H54 (cell line): ENCODE results near the gene CLIP2.
A peak's percentile ranks its signal among the peaks of the same experiment; 100 is the strongest.
"Not testable (repeated sequence)": the region's sequence is repeated elsewhere in the genome, so short reads cannot be mapped to it uniquely, and the experiment has no call there.

Experiments used
- DNase-seq: peaks from one replicate; pipeline ENCODE4 v3.0.0; 2011; ENCODE audit warnings: low spot score, mixed read lengths; ENCODE audit not compliant: insufficient read length
- FAIRE-seq: peaks from 3 replicates; lab custom pipeline; 2011; peaks lifted over from hg19 to GRCh38; lab: Jason Lieb, UNC
- POLR2A ChIP-seq: IDR thresholded peaks from 2 replicates; pipeline ENCODE4 v1.6.1; 2011; ENCODE audit warnings: low read depth, mild to moderate bottlenecking, low read length

CLIP2 gene

GRCh38 chr7:74395745-74396311, 106.6 kb downstream of the CLIP2 start:
- no peak for TF ChIP-seq POLR2A
- FAIRE-seq (no peak), DNase-seq (no peak)

DNA sequence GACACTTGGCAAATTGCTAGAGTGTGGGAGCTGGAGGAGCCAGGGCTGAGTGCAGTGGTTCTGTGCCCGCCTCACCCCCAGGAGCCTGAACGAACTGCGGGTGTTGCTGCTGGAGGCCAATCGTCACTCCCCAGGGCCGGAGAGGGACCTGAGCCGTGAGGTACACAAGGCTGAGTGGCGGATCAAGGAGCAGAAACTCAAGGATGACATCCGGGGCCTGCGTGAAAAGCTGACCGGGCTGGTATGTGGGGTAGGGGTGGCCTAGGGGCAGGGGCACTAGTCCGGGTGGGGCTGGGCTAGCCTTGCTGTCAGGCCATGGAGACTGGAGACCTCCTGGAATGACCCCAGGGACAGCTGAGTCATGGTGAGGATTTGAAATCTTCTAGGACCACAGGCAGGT, 107.8 kb downstream of the CLIP2 start:
- FAIRE-seq (no peak), DNase-seq (no peak)
- TF ChIP-seq POLR2A, result no peak

- no peak for TF ChIP-seq POLR2A
- no peak for FAIRE-seq
- DNase-seq, result no peak
These were observed 109.2 kb downstream of the CLIP2 start for GRCh38 chr7:74398426-74398825.

GRCh38 chr7:74399006-74399405, 109.8 kb downstream of the CLIP2 start:
- DNase-seq (no peak), FAIRE-seq (no peak)
- TF ChIP-seq POLR2A, result no peak

DNA sequence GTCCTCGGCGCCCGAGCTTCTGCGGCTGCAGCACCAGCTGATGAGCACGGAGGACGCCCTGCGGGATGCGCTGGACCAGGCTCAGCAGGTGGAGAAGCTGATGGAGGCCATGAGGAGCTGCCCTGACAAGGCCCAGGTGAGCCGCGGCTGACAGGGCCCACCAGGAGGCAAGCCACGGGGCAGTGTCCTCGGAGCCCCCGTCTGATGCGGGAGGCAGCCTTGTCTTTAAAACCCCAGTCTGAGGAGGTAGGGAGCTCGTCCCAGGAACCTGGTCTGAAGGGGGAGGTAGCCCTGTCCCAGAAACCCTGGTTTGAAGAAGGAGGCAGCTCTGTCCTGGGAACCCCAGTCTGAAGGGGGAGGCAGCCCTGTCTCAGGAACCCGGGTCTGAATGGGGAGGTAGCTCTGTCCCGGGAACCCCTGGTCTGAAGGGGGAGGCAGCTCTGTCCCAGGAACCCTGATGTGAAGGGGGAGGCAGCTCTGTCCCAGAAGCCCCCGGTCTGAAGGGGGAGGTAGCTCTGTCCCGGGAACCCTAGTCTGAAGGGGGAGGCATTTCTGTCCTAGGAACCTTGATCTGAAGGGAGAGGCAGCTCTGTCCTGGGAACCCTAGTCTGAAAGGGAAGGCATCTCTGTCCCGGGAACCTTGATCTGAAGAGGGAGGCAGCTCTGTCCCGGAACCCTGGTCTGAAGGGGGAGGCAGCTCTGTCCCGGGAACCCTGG, 111.4 kb downstream of the CLIP2 start:
- FAIRE-seq (no peak), DNase-seq (no peak)
- no peak for TF ChIP-seq POLR2A

- FAIRE-seq (no peak), DNase-seq (peak; percentile 67)
- TF ChIP-seq POLR2A, result no peak
These were observed 112.1 kb downstream of the CLIP2 start for GRCh38 chr7:74401137-74401859.

- not testable (repeated sequence) for FAIRE-seq
These were observed 113.5 kb downstream of the CLIP2 start for GRCh38 chr7:74402668-74403067.

DNA sequence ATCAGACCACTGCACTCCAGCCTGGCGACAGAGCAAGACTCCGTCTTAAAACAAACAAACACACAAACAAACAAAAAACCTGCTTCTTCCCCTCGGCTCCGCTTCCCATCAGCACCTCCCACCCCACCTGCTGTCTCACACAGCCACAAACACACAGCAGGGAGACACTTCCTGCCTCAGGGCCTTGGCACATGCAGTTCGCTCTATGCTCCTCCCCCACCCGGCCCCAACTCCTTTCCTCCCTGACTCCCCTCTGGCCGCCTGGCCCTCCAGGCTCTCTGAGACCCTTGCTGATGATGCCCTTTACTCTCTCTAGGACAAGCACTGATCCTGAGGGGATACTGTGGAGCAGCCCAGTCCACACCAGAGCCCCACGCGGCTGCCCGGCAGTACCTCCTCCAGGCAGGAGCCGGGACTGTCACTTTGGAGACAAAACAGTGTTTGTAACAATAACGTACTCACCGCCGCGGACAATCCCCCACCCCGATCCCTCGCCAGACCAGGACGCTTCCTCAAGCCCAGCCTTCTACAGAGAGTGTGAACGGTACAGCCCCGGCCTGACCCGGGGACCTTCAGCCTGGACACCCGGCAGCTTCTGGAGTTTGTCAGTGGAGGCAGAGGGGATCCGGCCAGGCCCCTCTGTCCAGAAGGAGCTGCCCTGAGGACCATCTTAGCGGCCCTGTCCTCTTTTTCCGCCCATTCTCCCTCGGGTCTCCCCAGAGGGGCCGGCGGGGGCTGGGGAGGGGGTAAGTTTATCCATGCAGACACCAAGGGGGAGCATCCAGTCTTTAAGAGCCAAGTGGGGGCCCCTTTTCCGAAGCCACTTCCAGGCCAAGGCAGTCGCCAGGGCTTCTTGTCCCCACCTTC, 114.5 kb downstream of the CLIP2 start:
- TF ChIP-seq POLR2A, result no peak
- no peak for FAIRE-seq
- no peak for DNase-seq

More at GRCh38 chr7:74402668-74403067, 113.5 kb downstream of the CLIP2 start:
- not testable (repeated sequence) for DNase-seq

DNA sequence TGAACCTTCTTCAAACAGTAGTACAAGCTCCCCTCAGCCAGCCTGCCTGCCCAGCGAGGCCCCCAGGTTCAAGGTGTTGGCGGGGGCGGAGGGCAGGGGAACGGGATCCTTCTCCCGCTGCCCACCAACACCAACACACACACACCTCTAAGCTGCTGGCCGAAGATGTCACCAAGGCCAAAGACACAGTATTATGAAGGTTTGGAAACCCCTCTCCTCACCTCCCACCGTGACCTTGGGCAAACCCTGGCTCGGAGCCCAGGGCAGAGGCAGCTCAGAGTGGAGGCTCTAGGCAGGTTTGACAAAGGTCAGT, 115.1 kb downstream of the CLIP2 start:
- no peak for DNase-seq
- FAIRE-seq, result no peak
- no peak for TF ChIP-seq POLR2A

DNA sequence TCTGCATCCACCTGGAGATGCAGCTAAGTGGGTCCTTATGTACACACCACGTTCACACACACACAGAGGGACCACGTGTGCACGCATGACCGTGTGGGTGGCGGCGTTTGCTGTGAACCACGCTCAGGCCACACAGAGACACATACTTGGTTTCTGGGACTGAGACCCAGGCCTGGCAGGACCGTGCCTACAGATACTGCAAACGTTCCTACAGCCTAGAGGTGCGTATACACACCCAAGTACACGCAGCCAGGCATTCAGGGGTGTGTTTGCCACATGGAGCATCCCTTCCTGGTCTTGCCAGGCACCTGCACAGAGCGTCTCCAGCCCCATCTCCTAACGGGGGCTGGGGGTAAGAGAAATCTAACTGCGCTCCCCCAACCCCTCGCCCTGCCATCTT, 115.5 kb downstream of the CLIP2 start:
- no peak for DNase-seq

GRCh38 chr7:74405191-74405898, 116.1 kb downstream of the CLIP2 start:
- FAIRE-seq (no peak), DNase-seq (no peak)
- no peak for TF ChIP-seq POLR2A

More for the DNA sequence above, 115.5 kb downstream of the CLIP2 start:
- no peak for TF ChIP-seq POLR2A
- no peak for FAIRE-seq

- no peak for TF ChIP-seq POLR2A
- no peak for DNase-seq
- no peak for FAIRE-seq
These were observed 116.8 kb downstream of the CLIP2 start for GRCh38 chr7:74405899-74406512.

GRCh38 chr7:74407958-74408357, 118.8 kb downstream of the CLIP2 start:
- DNase-seq (no peak), FAIRE-seq (no peak)
- TF ChIP-seq POLR2A, result no peak

GRCh38 chr7:74409571-74409970, 120.4 kb downstream of the CLIP2 start:
- FAIRE-seq (no peak), DNase-seq (no peak)
- TF ChIP-seq POLR2A, result no peak
